Endothelial cell of umbilical vein (primary cell): ENCODE measurements around the gene KIF21B. TPM values are rescaled to one million over a fixed set of nuclear protein-coding genes. Genes with fewer than 3 reads are reported as not detected.

Experiments
- BruUV-seq: library from RNA; stranded (reverse); fragments of 400-500 nt; replicated peaks from 2 replicates; lab custom pipeline; 2021; lab: Mats Ljungman, UMichigan
- CTCF ChIA-PET: fragments of 300-600, 350-600 bp; sonication (Branson Sonifier 250); formaldehyde crosslinking; loops from one replicate; lab custom pipeline; 2021; ENCODE audit warnings: antibody characterized with exemption, inconsistent platforms; lab: Charles Lee
- POLR2A ChIA-PET: fragments of 300-600, 350-600 bp; sonication (Branson Sonifier 250); formaldehyde crosslinking; loops from one replicate; lab custom pipeline; 2021; ENCODE audit warnings: antibody characterized with exemption, inconsistent platforms; lab: Charles Lee
- DNase-seq: peaks from one replicate; pipeline ENCODE4 v3.0.0-alpha.2; 2011; ENCODE audit warnings: low read depth, low spot score
- FAIRE-seq: peaks from 2 replicates; lab custom pipeline; 2011; peaks lifted over from hg19 to GRCh38; lab: Jason Lieb, UNC
- H2AFZ ChIP-seq: 2 replicates; pipeline ENCODE4 v1.6.0; 2012; ENCODE audit warnings: low read depth, low read length, control low read depth, inconsistent platforms
- H3K27ac ChIP-seq: 2 replicates; pipeline ENCODE4 v1.5.1; 2011; ENCODE audit warnings: low read depth, mild to moderate bottlenecking, control low read depth, low read length, moderate library complexity; ENCODE audit not compliant: insufficient read depth
- H3K27me3 ChIP-seq, 2 experiments: 2 replicates each; pipeline versions ENCODE4 v1.6.0 to v1.6.1; 2011; ENCODE audit warnings: low read length in 2 of 2, mixed read lengths in 1 of 2; ENCODE audit not compliant: control insufficient read depth in 2 of 2, insufficient read depth in 2 of 2
- H3K36me3 ChIP-seq, 2 experiments: 2 replicates in 1 of 2; 3 replicates in 1 of 2; pipeline ENCODE4 v1.5.1; 2011; ENCODE audit warnings: low read length in 2 of 2, mild to moderate bottlenecking in 1 of 2, moderate library complexity in 1 of 2; ENCODE audit not compliant: control insufficient read depth in 2 of 2, insufficient read depth in 2 of 2; ENCODE audit errors: extremely low read depth in 1 of 2
- H3K4me1 ChIP-seq: 3 replicates; pipeline ENCODE4 v1.5.1; 2011; ENCODE audit warnings: mild to moderate bottlenecking, low read length; ENCODE audit not compliant: control insufficient read depth, insufficient read depth; ENCODE audit errors: extremely low read depth
- H3K4me2 ChIP-seq: 2 replicates; pipeline ENCODE4 v1.6.1; 2011; ENCODE audit warnings: low read length, control low read depth, mixed read lengths; ENCODE audit not compliant: insufficient read depth
- H3K4me3 ChIP-seq, 3 experiments: fragments of 200-600 bp in 1 of 3; sonication (generic), shearing (Covaris generic) in 1 of 3; replicated peaks in 1 of 3; 2 replicates each; pipeline ENCODE4 v1.5.1; 2011 to 2016; ENCODE audit warnings: control low read depth in 3 of 3, low read length in 3 of 3, mild to moderate bottlenecking in 2 of 3, inconsistent platforms in 1 of 3, low read depth in 1 of 3, moderate library complexity in 1 of 3; ENCODE audit not compliant: insufficient read depth in 1 of 3
- H3K79me2 ChIP-seq: 2 replicates; pipeline ENCODE4 v1.6.0; 2012; ENCODE audit warnings: low read length, inconsistent platforms; ENCODE audit not compliant: control insufficient read depth, insufficient read depth
- H3K9ac ChIP-seq: replicated peaks from 2 replicates; pipeline ENCODE3; 2011; ENCODE audit warnings: low read length, control low read depth; ENCODE audit not compliant: insufficient read depth; ENCODE audit errors: extremely low read depth
- H3K9me1 ChIP-seq: replicated peaks from 3 replicates; pipeline ENCODE4 v1.6.0; 2011; ENCODE audit warnings: mild to moderate bottlenecking, low read length; ENCODE audit not compliant: control insufficient read depth, insufficient read depth; ENCODE audit errors: extremely low read depth
- H3K9me3 ChIP-seq: replicated peaks from 2 replicates; pipeline ENCODE4 v1.5.1; 2012; ENCODE audit warnings: low read length, inconsistent platforms; ENCODE audit not compliant: control insufficient read depth, insufficient read depth
- H4K20me1 ChIP-seq: replicated peaks from 2 replicates; pipeline ENCODE3; 2011; ENCODE audit warnings: mild to moderate bottlenecking, low read length; ENCODE audit not compliant: control insufficient read depth, insufficient read depth; ENCODE audit errors: extremely low read depth
- CTCF ChIP-seq, 2 donors: IDR thresholded peaks; 1 replicate in 1 of 2; 2 replicates in 1 of 2; pipeline ENCODE4 v1.5.1; 2011; ENCODE audit warnings: low read length in 2 of 2, mild to moderate bottlenecking in 2 of 2, moderate library complexity in 2 of 2, control low read depth in 1 of 2, inconsistent platforms in 1 of 2, low read depth in 1 of 2; ENCODE audit not compliant: insufficient read depth in 1 of 2; ENCODE audit errors: extremely low read depth in 1 of 2
- EZH2 ChIP-seq: IDR thresholded peaks from 2 replicates; pipeline ENCODE4 v1.6.1; 2012; ENCODE audit warnings: borderline replicate concordance, low read depth, mild to moderate bottlenecking, moderate library complexity, low read length, inconsistent platforms; ENCODE audit not compliant: severe bottlenecking
- FOS ChIP-seq: IDR thresholded peaks from 2 replicates; pipeline ENCODE4 v1.6.1; 2011; ENCODE audit warnings: mild to moderate bottlenecking, low read length, moderate library complexity, borderline replicate concordance; ENCODE audit not compliant: insufficient read depth
- GATA2 ChIP-seq: IDR thresholded peaks from 2 replicates; pipeline ENCODE4 v1.7.0; 2011; ENCODE audit warnings: low read depth, mild to moderate bottlenecking, moderate library complexity, mixed read lengths, low read length; ENCODE audit not compliant: insufficient read length, insufficient read depth
- JUN ChIP-seq: IDR thresholded peaks from 2 replicates; pipeline ENCODE4 v1.6.1; 2011; ENCODE audit warnings: borderline replicate concordance, low read depth; ENCODE audit not compliant: insufficient read length, insufficient read depth
- MAX ChIP-seq: IDR thresholded peaks from 2 replicates; pipeline ENCODE4 v1.6.1; 2011; ENCODE audit not compliant: insufficient read depth, insufficient read length
- MYC ChIP-seq: IDR thresholded peaks from one replicate; pipeline ENCODE4 v1.6.1; 2011; ENCODE audit warnings: mild to moderate bottlenecking, low read depth, low read length
- POLR2A ChIP-seq: IDR thresholded peaks from 2 replicates; pipeline ENCODE4 v1.6.1; 2012; ENCODE audit warnings: low read depth, mild to moderate bottlenecking, control low read depth, low read length
- POLR2AphosphoS5 ChIP-seq: IDR thresholded peaks from 2 replicates; pipeline ENCODE4 v1.6.1; 2012; ENCODE audit warnings: low read depth, mild to moderate bottlenecking, control low read depth, low read length, moderate library complexity; ENCODE audit not compliant: insufficient read depth
- dilution Hi-C: fragments of 300-500 bp; cut with MboI; formaldehyde crosslinking; loops from one replicate; pipeline ENCODE4 v1.15.0; 2019; ENCODE audit warnings: low sequenced_read_pairs; ENCODE audit not compliant: extremely low pct_ligation_motif_present
- intact Hi-C: fragments of 100-400 bp; cut with micrococcal nuclease; formaldehyde crosslinking; loops from one replicate; pipeline ENCODE4 v1.10.0; 2022
- polyA plus RNA-seq, 4 experiments: library from polyadenylated mRNA; depleted of rRNA in 3 of 4; stranded (reverse) in 3 of 4; unstranded in 1 of 4; fragments of >200 nt; gene quantifications; 2 replicates each; pipeline versions ENCODE4 v1.2.1 to v1.2.3, GENCODE V29; 2011 to 2012; ENCODE audit warnings: missing spikeins in 1 of 4
- total RNA-seq: library from RNA; stranded (reverse); gene quantifications from 2 replicates; pipeline ENCODE4 v1.2.3, GENCODE V29; 2021

The KIF21B gene
- total and polyA plus RNA-seq, 2 donors (not counting 3 experiments of a cell fraction or from before 2014, with no cell fraction given), result 1.9 to 4.4 TPM

- ChIA-PET CTCF (interaction anchor here (1.0 to 11.4 kb wide), 25 partner anchors 8 to 412 kb away, joined by 3 to 586 read pairs (median 12); partner anchors contain the start of gene KIF21B), POLR2A (no interaction called here)
- Histone ChIP-seq H3K4me1 (no peaks in the 10 kb centered on the region), H3K27ac (no peak overlapping the region), H3K4me2 (no peak overlapping the region), H3K4me3 (no peak overlapping the region), H2AFZ (no peak overlapping the region), H3K79me2 (no peaks in the 10 kb centered on the region), H3K9me3 (no peaks in the 10 kb centered on the region), H3K36me3 (no peaks in the 10 kb centered on the region), H3K9ac (no peak overlapping the region), H3K9me1 (no peaks in the 10 kb centered on the region), H3K27me3 (no peaks in the 10 kb centered on the region), H4K20me1 (no peaks in the 10 kb centered on the region)
- FAIRE-seq (no peak), DNase-seq (no peak)
- no TSS peak for BruUV-seq
- intact Hi-C loops (loop anchor here (5.0 kb wide), 1 partner anchor 349 kb away; the partner anchor contains the start of gene KIF14), dilution Hi-C loops (no loop called here)
- no peak for TF ChIP-seq POLR2AphosphoS5
- no peak for TF ChIP-seq MAX
- no peak for TF ChIP-seq GATA2
- no peak for TF ChIP-seq FOS
- no peak for TF ChIP-seq JUN
- no peak for TF ChIP-seq POLR2A
- TF ChIP-seq MYC, result no peak
- no peak for TF ChIP-seq EZH2
- TF ChIP-seq CTCF (IDR thresholded peaks at IDR 0.05; ENCODE audit: extremely low read depth in 1 of 2, insufficient read depth in 1 of 2, low read depth in 1 of 2, low read length in 2 of 2), result no peak
These were observed 52.6 kb downstream of the KIF21B start for GRCh38 chr1:200970771-200971427.
